Mammary epithelial cell (primary cell): Measurements from ENCODE around the gene MROH2A.

ENCODE experiments used
- EZH2 ChIP-seq: IDR thresholded peaks from 2 replicates; pipeline ENCODE4 v1.6.1; 2012; ENCODE audit warnings: low read length, inconsistent platforms, borderline replicate concordance
- TF ChIP-seq, protein P1 (sequence below), 2 donors: IDR thresholded peaks in 1 of 2; conservative IDR thresholded peaks in 1 of 2; 2 replicates each; pipeline ENCODE4 v1.5.1; 2011 to 2012; ENCODE audit warnings: inconsistent platforms in 2 of 2, low read length in 2 of 2, mild to moderate bottlenecking in 2 of 2, control low read depth in 1 of 2, low read depth in 1 of 2; ENCODE audit not compliant: insufficient read depth in 1 of 2; ENCODE audit errors: extremely low read depth in 1 of 2

DNA sequence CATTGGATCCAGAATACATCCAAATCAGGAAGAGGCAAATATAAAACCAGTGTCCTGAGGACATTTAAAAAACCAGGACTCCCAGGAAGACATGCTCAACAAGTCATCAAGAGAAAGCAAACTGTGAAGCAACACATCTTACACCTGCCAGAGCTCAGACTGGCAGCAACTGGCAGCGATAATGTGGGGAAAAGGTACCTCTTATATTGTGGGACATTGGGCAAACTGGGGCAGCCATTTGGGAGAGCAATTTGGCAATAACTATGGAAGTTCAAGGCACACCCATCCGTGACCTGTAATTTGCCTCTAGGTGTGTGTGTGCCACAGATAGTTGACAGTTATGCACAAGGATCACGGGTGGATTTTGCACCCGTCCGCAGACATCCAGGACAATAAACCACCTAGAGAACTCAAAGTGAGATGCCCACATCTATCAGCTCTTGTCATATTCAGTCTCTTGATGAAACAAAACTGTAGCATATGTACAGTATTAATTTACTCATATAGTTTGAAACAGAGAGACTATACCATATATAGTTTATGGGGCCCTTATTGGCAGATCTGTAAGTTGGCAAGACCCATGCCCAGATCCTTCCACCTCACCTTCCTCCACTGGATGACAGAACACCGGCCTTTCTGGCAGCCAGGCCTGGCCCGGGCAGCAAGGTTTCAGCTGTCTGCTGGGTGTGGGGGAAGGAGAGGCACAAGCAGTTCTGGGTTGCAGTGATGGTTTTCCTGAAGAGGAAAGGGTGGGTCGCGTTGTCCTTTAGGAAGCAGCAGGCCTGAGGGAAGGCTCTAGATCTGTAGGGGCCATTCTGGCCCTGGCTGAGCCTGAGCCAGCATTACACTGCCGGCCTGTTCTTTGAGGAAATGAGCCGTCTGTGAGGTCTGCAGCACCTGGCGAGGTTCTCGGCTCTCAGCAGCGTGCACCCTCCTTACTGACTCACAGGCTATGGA lies 57.4 kb downstream of the MROH2A start:
- TF ChIP-seq, protein P1, sequence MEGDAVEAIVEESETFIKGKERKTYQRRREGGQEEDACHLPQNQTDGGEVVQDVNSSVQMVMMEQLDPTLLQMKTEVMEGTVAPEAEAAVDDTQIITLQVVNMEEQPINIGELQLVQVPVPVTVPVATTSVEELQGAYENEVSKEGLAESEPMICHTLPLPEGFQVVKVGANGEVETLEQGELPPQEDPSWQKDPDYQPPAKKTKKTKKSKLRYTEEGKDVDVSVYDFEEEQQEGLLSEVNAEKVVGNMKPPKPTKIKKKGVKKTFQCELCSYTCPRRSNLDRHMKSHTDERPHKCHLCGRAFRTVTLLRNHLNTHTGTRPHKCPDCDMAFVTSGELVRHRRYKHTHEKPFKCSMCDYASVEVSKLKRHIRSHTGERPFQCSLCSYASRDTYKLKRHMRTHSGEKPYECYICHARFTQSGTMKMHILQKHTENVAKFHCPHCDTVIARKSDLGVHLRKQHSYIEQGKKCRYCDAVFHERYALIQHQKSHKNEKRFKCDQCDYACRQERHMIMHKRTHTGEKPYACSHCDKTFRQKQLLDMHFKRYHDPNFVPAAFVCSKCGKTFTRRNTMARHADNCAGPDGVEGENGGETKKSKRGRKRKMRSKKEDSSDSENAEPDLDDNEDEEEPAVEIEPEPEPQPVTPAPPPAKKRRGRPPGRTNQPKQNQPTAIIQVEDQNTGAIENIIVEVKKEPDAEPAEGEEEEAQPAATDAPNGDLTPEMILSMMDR (conservative IDR thresholded peaks at IDR 0.05 in 1 of 2, IDR thresholded peaks at IDR 0.05 in 1 of 2; ENCODE audit: extremely low read depth in 1 of 2, insufficient read depth in 1 of 2, low read depth in 1 of 2, low read length in 2 of 2) = no peak
- no peak for TF ChIP-seq EZH2
